Dermis lymphatic vessel endothelial cell (primary cell): ENCODE results near the gene DSE. TPM values are rescaled to one million over a fixed set of nuclear protein-coding genes. Genes with fewer than 3 reads are reported as not detected.

Experiments used
- total RNA-seq: library from RNA; depleted of rRNA; stranded (reverse); fragments of >200 nt; gene quantifications from 2 replicates; pipeline ENCODE4 v1.2.1, GENCODE V29; 2014

Gene DSE
- total RNA-seq: 14.3 and 16.8 TPM in 2 replicates

GRCh38 chr6:116370760-116371119, at the start of gene DSE:
Gene DSE (plus strand): TSS chr6:116370947. CDS start chr6:116399251, 28,304 bp downstream.

GRCh38 chr6:116461331-116461931, 90.7 kb downstream of the DSE start, which contains the start of gene CALHM6:
Gene CALHM6 (plus strand): TSS chr6:116461375. CDS start chr6:116461930, 555 bp downstream.

Other genes with a start within 250 kb of the DSE start
- not detected in 2 replicates for gene COL10A1, start 244.8 kb upstream of the DSE start, total RNA-seq
- 7.6 TPM in 2 replicates for gene TSPYL4, start 116.9 kb upstream of the DSE start, total RNA-seq
- 65.9 and 78.5 TPM in 2 replicates for gene TSPYL1, start 91.0 kb upstream of the DSE start, total RNA-seq
- gene CALHM6, start 90.4 kb downstream of the DSE start, total RNA-seq: 3.7 and 4.2 TPM in 2 replicates
- gene CALHM5, start 140.7 kb downstream of the DSE start, total RNA-seq: 1.3 and 2.6 TPM in 2 replicates
- gene TRAPPC3L, start 174.7 kb downstream of the DSE start, total RNA-seq: 0.11 and 0.34 TPM in 2 replicates
- 0.11 and 0.26 TPM in 2 replicates for gene CALHM4, start 182.8 kb downstream of the DSE start, total RNA-seq
- gene RWDD1, start 200.6 kb downstream of the DSE start, total RNA-seq: 23.4 and 31.5 TPM in 2 replicates
- 0.65 and 2.6 TPM in 2 replicates for gene RSPH4A, start 245.5 kb downstream of the DSE start, total RNA-seq